HG02623 (cell line): ENCODE measurements around the gene MEPCE.

Source experiments
- ATAC-seq: cut with Tn5 transposase; IDR thresholded peaks from one replicate; pipeline ENCODE4 v1.9.1; 2021; ENCODE audit warnings: moderate library complexity; ENCODE audit not compliant: unreplicated experiment

MEPCE gene

GRCh38 chr7:100481466-100481865, 51.8 kb downstream of the MEPCE start:
- ATAC-seq = no peak

GRCh38 chr7:100482728-100483089, 53.1 kb downstream of the MEPCE start:
- ATAC-seq = no peak

GRCh38 chr7:100483090-100483721, 53.6 kb downstream of the MEPCE start:
- peak; percentile 50 for ATAC-seq
